Measurements from ENCODE around the gene CDH16.

GRCh38 chr16:66935314-66936011, 16.8 kb upstream of the CDH16 start, which contains the start of gene CES2:
- no peak for TF ChIP-seq CTCF (IDR thresholded peaks at IDR 0.05)
- no peak for TF ChIP-seq POLR2A (IDR thresholded peaks at IDR 0.05)

Measured in testis (tissue), 2 donors.